Mesenchymal stem cell (in vitro differentiated cells and primary cell): ENCODE measurements around the gene ERCC3. TPM values are rescaled to one million over a fixed set of nuclear protein-coding genes. Genes with fewer than 3 reads are reported as not detected.

ENCODE experiments used
- DNase-seq: peaks from one replicate; pipeline ENCODE4 v3.0.0-alpha.2; 2013
- H2AFZ ChIP-seq: one replicate; pipeline ENCODE4 v1.6.1; 2013; ENCODE audit warnings: low read depth, mild to moderate bottlenecking, control low read depth, inconsistent platforms, low read length, moderate library complexity
- H2AK5ac ChIP-seq: 2 replicates; pipeline ENCODE4 v1.6.1; 2013; ENCODE audit warnings: low read length, moderate library complexity, mild to moderate bottlenecking, inconsistent platforms; ENCODE audit not compliant: severe bottlenecking
- H2BK120ac ChIP-seq: one replicate; pipeline ENCODE4 v1.6.1; 2013; ENCODE audit warnings: low read depth, mild to moderate bottlenecking, inconsistent platforms, low read length, moderate library complexity
- H2BK12ac ChIP-seq, 2 experiments: one replicate each; pipeline ENCODE4 v1.6.1; 2013; ENCODE audit warnings: inconsistent platforms in 2 of 2, low read length in 2 of 2, mild to moderate bottlenecking in 2 of 2, moderate library complexity in 2 of 2, control low read depth in 1 of 2
- H2BK15ac ChIP-seq: one replicate; pipeline ENCODE4 v1.6.1; 2013; ENCODE audit warnings: mild to moderate bottlenecking, low read depth, inconsistent platforms; ENCODE audit not compliant: poor library complexity, severe bottlenecking
- H2BK5ac ChIP-seq: 2 replicates; pipeline ENCODE4 v1.6.1; 2013; ENCODE audit warnings: low read depth, mild to moderate bottlenecking, low read length, control low read depth, inconsistent platforms; ENCODE audit not compliant: poor library complexity, severe bottlenecking
- H3K14ac ChIP-seq, 2 experiments: one replicate each; pipeline ENCODE4 v1.6.1; 2013; ENCODE audit warnings: inconsistent platforms in 2 of 2, low read length in 2 of 2, control low read depth in 1 of 2, mild to moderate bottlenecking in 1 of 2, moderate library complexity in 1 of 2
- H3K18ac ChIP-seq, 2 experiments: one replicate each; pipeline ENCODE4 v1.6.1; 2013; ENCODE audit warnings: inconsistent platforms in 2 of 2, low read length in 2 of 2, control low read depth in 1 of 2, low read depth in 1 of 2, mild to moderate bottlenecking in 1 of 2
- H3K23ac ChIP-seq, 2 experiments: one replicate each; pipeline ENCODE4 v1.6.1; 2013; ENCODE audit warnings: inconsistent platforms in 2 of 2, low read length in 2 of 2, mild to moderate bottlenecking in 2 of 2, moderate library complexity in 2 of 2, control low read depth in 1 of 2
- H3K27ac ChIP-seq: 2 replicates; pipeline ENCODE4 v1.5.1; 2013; ENCODE audit warnings: mild to moderate bottlenecking, moderate library complexity, low read length, control low read depth, inconsistent platforms; ENCODE audit not compliant: poor library complexity, severe bottlenecking
- H3K27me3 ChIP-seq, 2 experiments: 2 replicates each; pipeline versions ENCODE4 v1.6.1 to v1.7.0; 2013; ENCODE audit warnings: low read length in 2 of 2, mild to moderate bottlenecking in 2 of 2, moderate library complexity in 2 of 2, control low read depth in 1 of 2, inconsistent platforms in 1 of 2; ENCODE audit not compliant: control insufficient read depth in 1 of 2, insufficient read depth in 1 of 2
- H3K36me3 ChIP-seq, 2 experiments: 2 replicates each; pipeline versions ENCODE4 v1.6.1 to v1.7.0; 2013; ENCODE audit warnings: low read length in 2 of 2, control low read depth in 1 of 2, inconsistent platforms in 1 of 2, low read depth in 1 of 2, mild to moderate bottlenecking in 1 of 2; ENCODE audit not compliant: insufficient read depth in 2 of 2, control insufficient read depth in 1 of 2
- H3K4ac ChIP-seq, 2 experiments: one replicate each; pipeline ENCODE4 v1.6.1; 2013; ENCODE audit warnings: inconsistent platforms in 2 of 2, low read length in 2 of 2, mild to moderate bottlenecking in 2 of 2, moderate library complexity in 2 of 2, control low read depth in 1 of 2, low read depth in 1 of 2
- H3K4me1 ChIP-seq: 2 replicates; pipeline ENCODE4 v1.6.1; 2013; ENCODE audit warnings: low read depth, low read length, control low read depth; ENCODE audit not compliant: control insufficient read depth, insufficient read depth
- H3K4me2 ChIP-seq: 2 replicates; pipeline ENCODE4 v1.6.1; 2013; ENCODE audit warnings: low read length, mild to moderate bottlenecking, inconsistent platforms; ENCODE audit not compliant: poor library complexity, severe bottlenecking
- H3K4me3 ChIP-seq, 2 experiments: 2 replicates each; pipeline versions ENCODE4 v1.5.1 to v1.7.0; 2013; ENCODE audit warnings: low read length in 2 of 2, mild to moderate bottlenecking in 2 of 2, control low read depth in 1 of 2, low read depth in 1 of 2; ENCODE audit not compliant: insufficient read depth in 1 of 2
- H3K79me1 ChIP-seq: replicated peaks from 2 replicates; pipeline ENCODE4 v1.6.1; 2013; ENCODE audit warnings: mild to moderate bottlenecking, control low read depth, low read length, inconsistent platforms; ENCODE audit not compliant: poor library complexity, severe bottlenecking
- H3K9ac ChIP-seq: 2 replicates; pipeline ENCODE4 v1.7.0; 2013; ENCODE audit warnings: mild to moderate bottlenecking, low read length, moderate library complexity
- H3K9me3 ChIP-seq: 2 replicates; pipeline ENCODE4 v1.7.0; 2013; ENCODE audit warnings: mild to moderate bottlenecking, low read length; ENCODE audit not compliant: control insufficient read depth
- H4K8ac ChIP-seq: one replicate; pipeline ENCODE4 v1.6.1; 2013; ENCODE audit warnings: inconsistent platforms, mild to moderate bottlenecking, low read length, moderate library complexity
- H4K91ac ChIP-seq: one replicate; pipeline ENCODE4 v1.6.1; 2013; ENCODE audit warnings: mild to moderate bottlenecking, low read length, inconsistent platforms
- WGBS: methylation state at CpG from one replicate; pipeline ENCODE4 v1.1.7; 2013; ENCODE audit warnings: mixed read lengths; 5-methylcytosine and 5-hydroxymethylcytosine counted together
- small RNA-seq: library from polyadenylated mRNA; stranded (forward); fragments of <200 nt; extraction: miRNeasy Mini kit (QIAGEN cat#:217004); gene quantifications from one replicate; pipeline ENCODE3, GENCODE V24; 2013; ENCODE audit warnings: low read depth

Gene ERCC3

GRCh38 chr2:127208313-127208712 is 85.6 kb downstream of the ERCC3 start:
- Histone ChIP-seq H3K27ac (no peak overlapping the region), H3K23ac (no peak overlapping the region), H3K14ac (peak overlapping the region in 1 of 2 experiments; percentile 53), H3K9ac (no peak overlapping the region), H3K4me1 (peaks cover 10% of the 10 kb centered on the region), H3K36me3 (peaks cover 0 to 7% of the 10 kb centered on the region in 2 experiments), H3K4me2 (no peak overlapping the region), H4K8ac (peak overlapping the region; percentile 41), H3K9me3 (peaks cover under 1% of the 10 kb centered on the region), H2BK15ac (peak overlapping the region; percentile 69), H2BK120ac (no peak overlapping the region), H2BK5ac (no peak overlapping the region), H2AFZ (no peak overlapping the region), H2AK5ac (no peak overlapping the region), H3K4ac (no peak overlapping the region), H3K4me3 (no peak overlapping the region), H3K18ac (no peak overlapping the region), H2BK12ac (no peak overlapping the region), H4K91ac (no peak overlapping the region), H3K79me1 (peaks cover 9% of the 10 kb centered on the region), H3K27me3 (no peaks in the 10 kb centered on the region)
- WGBS, result 39% methylated on average over 4 of the region's 4 CpGs
- peak; percentile 30 for DNase-seq

Small RNA genes lying within 50 kb of the gene (small RNA-seq; reads per million reads assigned to genes)
- gene RNU6-1147P, result not detected
